Adrenal gland (tissue), 12 donors: ENCODE data around the gene ASXL1. TPM values are rescaled to one million over a fixed set of nuclear protein-coding genes. Genes with fewer than 3 reads are reported as not detected.

Experiments
- DNase-seq, 7 donors: peaks; one replicate each; pipeline ENCODE4 v3.0.0-alpha.2; 2019 to 2020
- H3K27ac ChIP-seq, 5 donors: fragments of 200-600 bp; sonication (generic) in 4 of 5; 1 replicate in 3 of 5; 2 replicates in 2 of 5; pipeline versions ENCODE4 v1.5.1 to v1.8.0; 2016 to 2020; ENCODE audit warnings: mild to moderate bottlenecking in 1 of 5
- H3K27me3 ChIP-seq: fragments of 200-600 bp; 2 replicates; pipeline ENCODE4 v1.8.0; 2021
- H3K36me3 ChIP-seq, 2 donors: fragments of 200-600 bp; replicated peaks in 1 of 2; 1 replicate in 1 of 2; 2 replicates in 1 of 2; pipeline versions ENCODE4 v1.5.1 to v1.8.0; 2018 to 2022
- H3K4me1 ChIP-seq, 2 donors: fragments of 200-600 bp; replicated peaks in 1 of 2; 1 replicate in 1 of 2; 2 replicates in 1 of 2; pipeline versions ENCODE4 v1.5.1 to v1.8.0; 2018 to 2021
- H3K4me3 ChIP-seq, 4 donors: fragments of 200-600 bp; sonication (generic) in 3 of 4; one replicate each; pipeline ENCODE4 v1.5.1; 2016 to 2018
- H3K9me3 ChIP-seq, 3 donors: fragments of 200-600 bp; sonication (generic) in 1 of 3; replicated peaks in 1 of 3; 1 replicate in 2 of 3; 2 replicates in 1 of 3; pipeline versions ENCODE4 v1.5.1 to v1.8.0; 2016 to 2021
- POLR2A ChIP-seq, 2 donors: fragments of 450-650 bp; IDR thresholded peaks; one replicate each; pipeline ENCODE4 v1.6.1; 2017; ENCODE audit warnings: antibody characterized with exemption in 2 of 2, mild to moderate bottlenecking in 2 of 2, moderate library complexity in 1 of 2
- WGBS, 4 donors: extraction: QIAGEN DNeasy Blood & Tissue Kit in 2 of 4; methylation state at CpG; one replicate each; pipeline versions ENCODE4 v1.1.5 to v1.1.7; 2013 to 2017; 5-methylcytosine and 5-hydroxymethylcytosine counted together
- intact Hi-C, 2 donors: fragments of 100-400 bp; cut with DNase I; formaldehyde crosslinking; loops; one replicate each; pipeline versions ENCODE4 v1.14.1 to v1.15.0; 2022 to 2023
- polyA plus RNA-seq, 3 donors: library from polyadenylated mRNA; stranded (reverse); fragments of 200-250 nt in 2 of 3; fragments of 350-450 nt in 1 of 3; fragmentation: Illumina TruSeq in 1 of 3; extraction: RNeasy Lipid Tissue Mini Kit (QIAGEN cat#74804) in 1 of 3; gene quantifications; one replicate each; pipeline ENCODE4 v1.2.3, GENCODE V29; 2013 to 2014
- total RNA-seq, 9 donors: library from RNA; depleted of rRNA in 4 of 9; stranded (reverse); fragments of >200 nt in 4 of 9; fragments of 120-200 nt in 1 of 9; fragmentation: NEBNext Ultra II Directional in 1 of 9; extraction: Animal tissue kit (Norgen Biotek cat#: 25700) in 1 of 9; gene quantifications; one replicate each; pipeline versions ENCODE4 v1.1.0 to v1.2.4, GENCODE V29; 2013 to 2023
- TF ChIP-seq, protein P1 (sequence below), 6 experiments: fragments of 450-650 bp in 4 of 6; fragments of 200-600 bp in 2 of 6; sonication (generic) in 1 of 6; IDR thresholded peaks; 1 replicate in 5 of 6; 2 replicates in 1 of 6; pipeline versions ENCODE4 v1.5.1 to v1.8.0; 2016 to 2021; ENCODE audit warnings: antibody characterized with exemption in 6 of 6, mild to moderate bottlenecking in 2 of 6, moderate library complexity in 1 of 6
- donor health status: healthy with polysubstance abuse.
- donor health status: Bipolar disorder and iron deficiency.
- donor health status: DM: yes; HTN: yes; CAD: no.
- donor health status: DM: no; HTN: no; CAD: no.
- donor health status: DM: no; HTN: no; CAD: no.
- donor health status: DM: yes; HTN: yes; CAD: no.

ASXL1 gene
- total and polyA plus RNA-seq, 12 donors, result 19.9 to 77.7 (median 51.8) TPM

DNA sequence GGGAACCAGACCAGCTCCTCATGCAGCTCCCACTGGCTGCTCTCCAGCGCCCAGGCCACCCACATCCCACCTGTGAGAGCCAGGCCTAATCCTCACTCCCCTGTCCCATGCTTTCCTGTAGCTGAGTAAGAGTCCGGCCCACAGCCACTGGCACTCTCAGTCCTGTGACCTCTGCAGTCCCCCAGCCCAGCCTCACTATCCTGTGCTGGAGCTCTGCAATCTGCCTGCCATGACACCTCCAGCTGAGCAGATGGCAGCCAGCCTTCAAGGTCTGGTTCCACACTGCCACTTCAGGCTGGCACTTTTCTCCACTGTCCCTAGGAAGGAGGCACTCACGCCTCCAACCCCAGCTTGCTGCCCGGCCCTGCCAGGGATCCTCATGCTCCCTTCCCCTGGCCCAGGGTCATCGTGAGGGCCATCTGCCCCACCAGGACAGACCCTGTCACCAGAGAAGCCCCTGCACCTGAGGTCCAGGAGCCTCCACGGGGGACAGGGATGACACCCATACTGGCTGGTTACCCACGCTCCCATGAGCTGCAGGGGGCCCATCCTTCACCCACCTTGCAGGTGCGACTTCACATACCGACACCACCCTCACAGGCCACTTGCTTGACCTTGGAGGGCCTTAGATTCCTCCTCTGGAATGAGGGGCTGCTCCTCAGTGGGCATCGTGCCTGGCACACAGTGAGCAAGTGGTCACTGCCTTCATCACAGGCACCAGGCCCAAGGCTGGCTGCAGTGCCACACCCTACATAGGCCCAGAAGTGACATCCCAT, 100.1 kb downstream of the ASXL1 start:
- no peaks in the 10 kb centered on the region for H3K9me3 ChIP-seq
- no peak overlapping the region for H3K4me3 ChIP-seq
- H3K27ac ChIP-seq, result peak overlapping the region in 2 of 5 donors; percentile 6 to 50
- H3K36me3 ChIP-seq, result peaks cover 0 to 10% of the 10 kb centered on the region in 2 donors
- TF ChIP-seq, protein P1, sequence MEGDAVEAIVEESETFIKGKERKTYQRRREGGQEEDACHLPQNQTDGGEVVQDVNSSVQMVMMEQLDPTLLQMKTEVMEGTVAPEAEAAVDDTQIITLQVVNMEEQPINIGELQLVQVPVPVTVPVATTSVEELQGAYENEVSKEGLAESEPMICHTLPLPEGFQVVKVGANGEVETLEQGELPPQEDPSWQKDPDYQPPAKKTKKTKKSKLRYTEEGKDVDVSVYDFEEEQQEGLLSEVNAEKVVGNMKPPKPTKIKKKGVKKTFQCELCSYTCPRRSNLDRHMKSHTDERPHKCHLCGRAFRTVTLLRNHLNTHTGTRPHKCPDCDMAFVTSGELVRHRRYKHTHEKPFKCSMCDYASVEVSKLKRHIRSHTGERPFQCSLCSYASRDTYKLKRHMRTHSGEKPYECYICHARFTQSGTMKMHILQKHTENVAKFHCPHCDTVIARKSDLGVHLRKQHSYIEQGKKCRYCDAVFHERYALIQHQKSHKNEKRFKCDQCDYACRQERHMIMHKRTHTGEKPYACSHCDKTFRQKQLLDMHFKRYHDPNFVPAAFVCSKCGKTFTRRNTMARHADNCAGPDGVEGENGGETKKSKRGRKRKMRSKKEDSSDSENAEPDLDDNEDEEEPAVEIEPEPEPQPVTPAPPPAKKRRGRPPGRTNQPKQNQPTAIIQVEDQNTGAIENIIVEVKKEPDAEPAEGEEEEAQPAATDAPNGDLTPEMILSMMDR (IDR thresholded peaks at IDR 0.05), result no peak
- TF ChIP-seq POLR2A (IDR thresholded peaks at IDR 0.05), result no peak
- no peaks in the 10 kb centered on the region for H3K27me3 ChIP-seq
- 52 to 67% (median 60%) methylated on average over 3 to 10 of the region's 10 CpGs for WGBS, 4 donors
- intact Hi-C loops, result loop anchor here in 1 of 2 donors (10.0 kb wide), 1 partner anchor 123 kb away; no protein-coding TSS in a partner anchor
- H3K4me1 ChIP-seq, result peaks cover 11 to 29% of the 10 kb centered on the region in 2 donors
- DNase-seq, result peak in 1 of 7 donors; percentile 45

- 85 to 92% (median 88%) methylated on average over 5 to 12 of the region's 12 CpGs for WGBS, 4 donors
- DNase-seq, result no peak
- Histone ChIP-seq H3K27ac (peak overlapping the region in 1 of 5 donors; percentile 6), H3K36me3 (peaks cover 0 to 7% of the 10 kb centered on the region in 2 donors), H3K4me1 (peaks cover 13 to 34% of the 10 kb centered on the region in 2 donors), H3K9me3 (no peaks in the 10 kb centered on the region), H3K4me3 (no peak overlapping the region), H3K27me3 (no peaks in the 10 kb centered on the region)
- TF ChIP-seq, protein P1 (IDR thresholded peaks at IDR 0.05), result no peak
- TF ChIP-seq POLR2A (IDR thresholded peaks at IDR 0.05), result no peak
- intact Hi-C loops, result loop anchor here in 1 of 2 donors (10.0 kb wide), 1 partner anchor 124 kb away; no protein-coding TSS in a partner anchor
Observed at GRCh38 chr20:32458837-32459220, 100.7 kb downstream of the ASXL1 start.

DNA sequence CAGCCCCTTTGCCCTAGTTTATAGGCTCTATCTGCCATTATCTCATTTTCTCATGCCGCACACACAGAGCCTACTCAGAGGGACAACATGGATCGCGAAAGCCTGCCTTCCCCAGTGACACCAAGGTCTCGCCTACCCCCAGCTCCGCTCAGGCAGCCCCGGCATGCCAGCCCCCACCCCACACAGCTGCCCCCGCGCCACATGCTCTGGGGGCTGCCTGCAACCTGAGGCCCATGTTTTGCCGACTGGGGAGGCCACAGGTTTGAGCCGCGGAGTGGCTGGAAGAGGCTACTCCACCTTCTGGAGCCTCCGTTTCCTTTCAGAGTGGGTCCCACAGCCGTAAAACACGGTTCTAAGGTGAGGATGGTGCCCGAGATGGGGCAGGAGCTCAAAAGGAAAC, 102.1 kb downstream of the ASXL1 start:
- Histone ChIP-seq H3K4me3 (no peak overlapping the region), H3K27ac (no peak overlapping the region), H3K4me1 (peaks cover 13 to 47% of the 10 kb centered on the region in 2 donors), H3K9me3 (no peaks in the 10 kb centered on the region), H3K27me3 (no peaks in the 10 kb centered on the region), H3K36me3 (peaks cover 0 to 7% of the 10 kb centered on the region in 2 donors)
- no peak for DNase-seq
- intact Hi-C loops, result no loop called here
- 86 to 95% (median 91%) methylated on average over 5 to 15 of the region's 15 CpGs for WGBS, 4 donors
- TF ChIP-seq, protein P1 (IDR thresholded peaks at IDR 0.05), result no peak
- TF ChIP-seq POLR2A (IDR thresholded peaks at IDR 0.05), result no peak

- peaks cover 16 to 53% of the 10 kb centered on the region in 2 donors for H3K4me1 ChIP-seq
- no peak overlapping the region for H3K27ac ChIP-seq
- H3K4me3 ChIP-seq, result no peak overlapping the region
- H3K36me3 ChIP-seq, result peaks cover 0 to 7% of the 10 kb centered on the region in 2 donors
- H3K9me3 ChIP-seq, result no peaks in the 10 kb centered on the region
- TF ChIP-seq, protein P1 (IDR thresholded peaks at IDR 0.05), result no peak
- TF ChIP-seq POLR2A (IDR thresholded peaks at IDR 0.05), result no peak
- WGBS, 4 donors, result 88 to 95% (median 91%) methylated on average over 16 to 24 of the region's 24 CpGs
- intact Hi-C loops, result no loop called here
- DNase-seq, result no peak
- H3K27me3 ChIP-seq, result no peaks in the 10 kb centered on the region
Observed at GRCh38 chr20:32460683-32461320, 102.7 kb downstream of the ASXL1 start.
